Aorta (tissue), 5 donors: ENCODE results near the gene CAPRIN1. TPM values are rescaled to one million over a fixed set of nuclear protein-coding genes. Genes with fewer than 3 reads are reported as not detected.
"Not testable (repeated sequence)": the region's sequence is repeated elsewhere in the genome, so short reads cannot be mapped to it uniquely, and the experiment has no call there.

Source experiments
- ATAC-seq: fragments of 200-7000 bp; cut with Tn5 transposase; one replicate; pipeline ENCODE4 v1.9.1; 2022; ENCODE audit warnings: moderate library complexity; ENCODE audit not compliant: low FRiP score
- DNase-seq, 2 donors: peaks; one replicate each; pipeline ENCODE4 v3.0.0-alpha.2; 2020
- H3K27ac ChIP-seq, 2 donors: one replicate each; pipeline ENCODE4 v1.5.1; 2013; ENCODE audit warnings: low read length in 2 of 2, mild to moderate bottlenecking in 2 of 2, moderate library complexity in 2 of 2, control low read depth in 1 of 2, inconsistent platforms in 1 of 2, low read depth in 1 of 2
- H3K27me3 ChIP-seq, 2 donors: one replicate each; pipeline ENCODE4 v1.6.1; 2013; ENCODE audit warnings: control low read depth in 1 of 2, low read length in 1 of 2, mild to moderate bottlenecking in 1 of 2, moderate library complexity in 1 of 2; ENCODE audit not compliant: insufficient read depth in 2 of 2, control insufficient read depth in 1 of 2
- H3K36me3 ChIP-seq, 2 donors: one replicate each; pipeline ENCODE4 v1.6.1; 2013; ENCODE audit warnings: control low read depth in 1 of 2, low read length in 1 of 2, mild to moderate bottlenecking in 1 of 2; ENCODE audit not compliant: insufficient read depth in 2 of 2, control insufficient read depth in 1 of 2
- H3K4me1 ChIP-seq, 2 donors: one replicate each; pipeline ENCODE4 v1.6.1; 2013; ENCODE audit warnings: low read length in 2 of 2, control low read depth in 1 of 2, mild to moderate bottlenecking in 1 of 2, moderate library complexity in 1 of 2; ENCODE audit not compliant: insufficient read depth in 2 of 2, control insufficient read depth in 1 of 2
- H3K4me3 ChIP-seq, 2 donors: one replicate each; pipeline ENCODE4 v1.5.1; 2013; ENCODE audit warnings: low read length in 2 of 2, control low read depth in 1 of 2, mild to moderate bottlenecking in 1 of 2
- H3K9me3 ChIP-seq: one replicate; pipeline ENCODE4 v1.6.1; 2013; ENCODE audit warnings: mild to moderate bottlenecking, low read length; ENCODE audit not compliant: control insufficient read depth
- WGBS, 2 donors: extraction: QIAGEN DNeasy Blood & Tissue Kit; methylation state at CpG; one replicate each; pipeline ENCODE4 v1.1.7; 2013; 5-methylcytosine and 5-hydroxymethylcytosine counted together
- intact Hi-C, 2 donors: fragments of 100-400 bp; cut with DNase I; formaldehyde crosslinking; loops; one replicate each; pipeline versions ENCODE4 v1.14.2 to v1.15.0; 2022
- polyA plus RNA-seq, 2 donors: library from polyadenylated mRNA; stranded (reverse); fragments of 200-250 nt; gene quantifications; one replicate each; pipeline ENCODE4 v1.2.3, GENCODE V29; 2013
- total RNA-seq, 2 donors: library from RNA; stranded (reverse); fragmentation: NEBNext Ultra II Directional; extraction: Animal tissue kit (Norgen Biotek cat#: 25700); gene quantifications; one replicate each; pipeline ENCODE4 v1.2.1, GENCODE V29; 2021
- donor health status: healthy with polysubstance abuse.
- donor health status: Bipolar disorder and iron deficiency.
- donor health status: DM: no; HTN: no; CAD: no.
- donor health status: DM: no; HTN: no; CAD: no.
- donor health status: DM: yes; HTN: yes; CAD: no.

CAPRIN1 gene
- total and polyA plus RNA-seq, 4 donors, result 58.0 to 147 (median 90.8) TPM

DNA sequence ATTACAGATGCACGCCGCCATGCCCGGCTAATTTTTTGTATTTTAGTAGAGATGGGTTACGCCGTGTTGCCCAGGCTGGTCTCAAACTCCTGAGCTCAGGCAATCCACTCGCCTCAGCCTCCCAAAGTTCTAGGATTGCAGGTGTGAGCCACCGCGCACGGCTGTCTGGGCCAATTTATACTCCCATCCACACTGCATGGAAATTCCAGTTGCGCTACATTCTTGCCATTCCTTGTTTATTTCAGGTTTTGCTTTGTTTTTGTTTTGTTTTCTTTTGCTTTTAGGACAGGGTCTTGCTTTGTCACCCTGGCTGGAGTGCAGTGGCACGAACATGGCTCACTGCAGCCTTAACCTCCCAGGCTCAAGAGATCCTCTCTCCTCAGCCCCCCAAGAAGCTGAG is 11.0 kb upstream of the CAPRIN1 start:
- 95 to 96% methylated on average over 11 of the region's 11 CpGs for WGBS, 2 donors
- ATAC-seq, result no peak
- H3K27me3 ChIP-seq, result no peaks in the 10 kb centered on the region
- H3K36me3 ChIP-seq, result no peaks in the 10 kb centered on the region
- no peaks in the 10 kb centered on the region for H3K9me3 ChIP-seq
- H3K4me3 ChIP-seq, result no peak overlapping the region
- no peak for DNase-seq
- H3K4me1 ChIP-seq, result no peaks in the 10 kb centered on the region
- intact Hi-C loops, result no loop called here
- H3K27ac ChIP-seq, result no peak overlapping the region

DNA sequence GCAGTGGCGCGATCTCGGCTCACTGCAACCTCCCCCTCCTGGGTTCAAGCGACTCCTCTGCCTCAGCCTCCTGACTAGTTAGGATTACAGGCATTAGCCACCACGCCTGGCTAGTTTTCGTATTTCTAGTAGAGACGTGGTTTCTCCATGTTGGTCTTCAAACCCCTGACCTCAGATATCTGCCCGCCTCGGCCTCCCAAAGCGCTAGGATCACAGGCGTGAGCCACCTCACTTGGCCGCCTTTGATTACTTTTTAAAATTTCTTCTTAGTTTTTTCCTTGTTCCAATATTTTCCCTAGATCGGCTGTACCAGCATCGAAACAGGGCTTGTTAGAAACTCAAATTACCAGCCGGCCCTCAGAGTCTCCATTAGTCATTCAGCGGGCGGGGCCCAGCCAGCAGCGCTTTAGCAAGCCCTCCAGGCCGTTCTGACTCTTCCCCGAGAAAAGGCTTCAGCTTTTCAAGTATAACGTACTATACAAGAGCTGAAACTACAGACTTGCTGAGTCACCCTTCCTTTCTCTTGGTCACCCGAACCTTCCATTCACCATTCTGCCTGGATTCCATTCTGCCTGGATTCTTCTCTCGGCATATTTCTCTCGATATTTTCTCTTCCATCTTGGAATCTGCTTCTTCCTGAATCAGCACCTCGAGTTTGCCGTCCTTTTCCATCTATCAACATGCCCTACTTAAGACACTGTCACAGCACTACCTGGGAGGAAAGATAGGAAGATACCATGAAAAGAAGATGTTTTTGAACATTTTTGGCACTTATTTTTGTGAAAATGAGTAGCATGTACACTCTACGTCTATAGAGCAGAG is 6.7 kb upstream of the CAPRIN1 start:
- no peaks in the 10 kb centered on the region for H3K4me1 ChIP-seq
- no peaks in the 10 kb centered on the region for H3K36me3 ChIP-seq
- intact Hi-C loops, result no loop called here
- H3K27ac ChIP-seq, result no peak overlapping the region
- DNase-seq (peak; percentile 66 to 79), ATAC-seq (no peak)
- 69 to 75% methylated on average over 27 of the region's 27 CpGs for WGBS, 2 donors
- no peaks in the 10 kb centered on the region for H3K9me3 ChIP-seq
- no peak overlapping the region for H3K4me3 ChIP-seq
- no peaks in the 10 kb centered on the region for H3K27me3 ChIP-seq

DNA sequence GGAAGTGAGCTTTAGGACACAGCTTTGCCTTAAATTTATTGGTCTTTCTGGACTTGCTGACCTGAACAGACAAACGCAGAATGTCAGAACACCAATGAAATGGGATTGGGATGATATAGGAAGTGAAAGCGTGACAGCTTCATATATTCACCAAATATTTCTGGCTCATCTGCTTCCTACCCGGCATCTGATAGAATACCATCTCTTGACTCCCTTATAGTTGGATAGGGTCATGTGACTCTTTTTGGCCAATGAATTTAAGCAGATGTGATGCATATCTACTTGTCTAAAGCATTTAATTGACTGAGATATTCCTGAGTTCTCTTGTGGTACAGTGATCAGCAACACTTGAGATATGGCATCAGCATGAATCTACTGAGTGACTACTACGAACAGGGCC is 2.5 kb upstream of the CAPRIN1 start:
- no peak for ATAC-seq
- DNase-seq, result no peak
- no peak overlapping the region for H3K27ac ChIP-seq
- no peaks in the 10 kb centered on the region for H3K9me3 ChIP-seq
- no peaks in the 10 kb centered on the region for H3K4me1 ChIP-seq
- 83 to 88% methylated on average over 4 of the region's 4 CpGs for WGBS, 2 donors
- no peaks in the 10 kb centered on the region for H3K36me3 ChIP-seq
- no peak overlapping the region for H3K4me3 ChIP-seq
- H3K27me3 ChIP-seq, result no peaks in the 10 kb centered on the region
- intact Hi-C loops, result no loop called here

DNA sequence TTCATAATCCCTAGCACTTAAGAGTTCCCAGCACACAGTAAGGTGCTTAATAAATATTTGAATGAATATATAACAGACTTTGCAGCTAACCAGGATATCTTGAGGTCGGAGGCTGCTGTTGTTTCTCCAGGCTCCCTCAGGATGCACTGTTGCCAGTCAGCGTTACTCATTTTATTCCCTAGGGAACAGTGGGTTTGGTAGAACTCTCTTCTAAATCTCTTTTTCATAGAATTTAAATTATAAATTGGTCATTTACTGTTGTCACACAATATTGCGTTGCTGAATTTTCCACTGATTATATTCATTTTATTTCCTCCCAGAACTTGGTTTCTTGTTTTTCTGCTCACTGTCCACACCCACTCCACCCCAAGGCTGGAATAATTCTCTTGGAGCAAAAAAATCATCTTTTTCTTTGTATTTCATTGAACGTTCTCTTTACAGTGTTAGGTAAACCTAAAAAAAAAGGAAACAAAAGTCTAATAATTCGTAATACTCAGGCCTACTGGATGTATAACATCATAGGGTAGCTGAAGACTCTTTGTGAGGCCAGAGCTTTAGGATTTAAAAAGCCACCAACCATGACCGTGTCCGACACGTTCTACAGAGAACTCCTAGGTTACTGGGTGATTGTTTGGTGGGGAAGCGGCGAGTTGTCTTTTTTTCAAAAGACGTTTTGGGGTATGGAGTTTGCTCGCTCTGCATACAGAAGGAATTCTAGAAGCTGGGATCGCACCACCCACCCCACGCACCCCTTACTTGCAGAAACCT is 766 bp upstream of the CAPRIN1 start:
- peak; percentile 1 for ATAC-seq
- Histone ChIP-seq H3K4me1 (no peaks in the 10 kb centered on the region), H3K27ac (peak overlapping the region; percentile 32 to 91), H3K36me3 (peaks cover 0 to 2% of the 10 kb centered on the region in 2 donors), H3K9me3 (no peaks in the 10 kb centered on the region), H3K4me3 (peak overlapping the region; percentile 13 to 89), H3K27me3 (no peaks in the 10 kb centered on the region)
- intact Hi-C loops, result loop anchor here (2.0 to 5.0 kb wide), 4 partner anchors 22 to 56 kb away; partner anchors contain the start of gene NAT10 (in 1 of the 2)
- no peak for DNase-seq
- 1 to 2% methylated on average over 14 of the region's 14 CpGs for whole genome bisulfite sequencing, 2 donors

DNA sequence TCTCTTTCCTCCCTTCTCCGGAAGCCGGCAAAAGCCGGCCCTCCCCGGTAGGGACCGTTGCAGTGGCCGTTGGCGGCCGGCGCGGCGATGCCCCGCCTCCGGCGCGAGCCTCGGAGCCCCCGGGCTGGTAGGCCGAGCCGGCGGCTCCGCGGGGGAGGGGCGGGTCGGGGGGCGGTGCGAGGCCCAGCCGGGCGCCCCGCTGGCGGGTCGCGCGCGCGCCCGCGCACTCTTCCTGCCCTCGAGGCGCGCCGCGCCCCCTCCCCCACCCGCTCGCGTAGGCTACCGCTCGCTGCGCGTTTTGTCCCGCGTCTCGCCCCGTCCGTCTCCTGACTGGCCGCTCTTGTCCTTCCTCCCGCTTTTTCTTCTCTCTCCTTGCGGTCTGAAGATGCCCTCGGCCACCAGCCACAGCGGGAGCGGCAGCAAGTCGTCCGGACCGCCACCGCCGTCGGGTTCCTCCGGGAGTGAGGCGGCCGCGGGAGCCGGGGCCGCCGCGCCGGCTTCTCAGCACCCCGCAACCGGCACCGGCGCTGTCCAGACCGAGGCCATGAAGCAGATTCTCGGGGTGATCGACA is 591 bp downstream of the CAPRIN1 start:
- H3K9me3 ChIP-seq, result no peaks in the 10 kb centered on the region
- 0 to 1% methylated on average over 46 to 82 of the region's 82 CpGs for WGBS, 2 donors
- no peaks in the 10 kb centered on the region for H3K27me3 ChIP-seq
- H3K36me3 ChIP-seq, result peaks cover 0 to 2% of the 10 kb centered on the region in 2 donors
- ATAC-seq (peak; percentile 91), DNase-seq (peak; percentile 95 to 98)
- H3K4me1 ChIP-seq, result peaks cover 0 to 4% of the 10 kb centered on the region in 2 donors
- intact Hi-C loops, result loop anchor here in 1 of 2 donors (5.0 kb wide), 1 partner anchor 55 kb away; no protein-coding TSS in a partner anchor
- H3K27ac ChIP-seq, result peak overlapping the region; percentile 15 to 91
- H3K4me3 ChIP-seq, result peak overlapping the region; percentile 89 to 90

DNA sequence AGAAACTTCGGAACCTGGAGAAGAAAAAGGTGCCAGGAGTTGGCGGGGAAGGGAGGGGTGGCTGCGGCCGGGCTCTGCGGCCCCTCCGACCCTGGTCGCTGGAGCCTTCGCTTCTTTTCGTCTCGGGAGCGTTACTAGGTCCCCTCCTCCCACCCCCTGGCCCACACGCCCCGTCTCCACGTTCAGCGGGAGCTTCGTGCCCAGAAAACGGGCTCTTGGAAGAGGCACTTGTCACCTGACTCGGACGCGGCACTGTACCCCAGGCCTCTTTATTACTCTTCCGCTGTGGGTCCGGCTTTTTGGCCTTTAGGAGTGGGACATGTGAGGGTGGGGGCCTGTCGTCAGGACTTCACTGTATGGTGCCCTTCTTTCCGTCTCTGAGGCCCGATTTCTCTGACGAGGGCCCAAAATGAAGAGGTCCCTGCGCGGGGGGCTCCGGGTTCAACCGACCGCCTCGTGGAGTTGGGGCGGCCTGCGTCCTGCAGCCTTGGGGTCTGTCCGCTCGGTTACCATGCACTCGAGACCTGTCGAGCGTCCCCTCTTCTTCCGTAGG is 1.2 kb downstream of the CAPRIN1 start:
- H3K27ac ChIP-seq, result peak overlapping the region in 1 of 2 donors; percentile 15
- peak; percentile 4 for ATAC-seq
- 0 to 1% methylated on average over 40 of the region's 40 CpGs for WGBS, 2 donors

DNA sequence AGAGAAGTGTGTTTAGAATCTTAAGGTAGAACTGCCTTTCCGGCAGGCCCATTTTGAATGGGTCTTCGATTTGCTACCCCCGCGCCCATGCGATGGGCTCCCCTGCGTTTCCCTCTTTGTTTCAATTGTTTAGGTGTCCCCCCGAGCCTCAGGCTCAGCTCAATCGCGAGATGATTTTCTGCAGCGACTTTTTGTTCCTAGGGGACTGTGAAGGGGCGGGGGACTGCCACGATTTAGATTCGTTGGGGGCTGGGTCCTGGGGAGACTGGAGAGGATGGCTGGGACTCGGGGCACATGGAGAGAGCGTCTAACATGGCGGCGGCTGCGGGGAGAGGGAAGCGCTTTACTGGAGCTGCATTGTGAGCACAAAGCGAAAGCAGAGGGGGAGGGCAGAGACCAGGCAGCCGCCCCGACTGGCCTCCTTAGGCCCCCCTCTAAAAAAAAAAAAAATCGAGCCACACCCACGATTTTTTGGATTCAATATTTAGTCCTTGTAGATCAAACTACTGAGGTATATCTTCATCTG is 1.7 kb downstream of the CAPRIN1 start:
- Histone ChIP-seq H3K36me3 (peaks cover 0 to 2% of the 10 kb centered on the region in 2 donors), H3K9me3 (no peaks in the 10 kb centered on the region), H3K27ac (peak overlapping the region in 1 of 2 donors; percentile 15), H3K4me3 (peak overlapping the region; percentile 28 to 89), H3K4me1 (peaks cover 0 to 5% of the 10 kb centered on the region in 2 donors), H3K27me3 (no peaks in the 10 kb centered on the region)
- ATAC-seq (peak; percentile 67), DNase-seq (peak; percentile 86 to 90)
- 0 to 1% methylated on average over 24 of the region's 24 CpGs for WGBS, 2 donors
- intact Hi-C loops, result loop anchor here in 1 of 2 donors (5.0 kb wide), 1 partner anchor 56 kb away; no protein-coding TSS in a partner anchor

More for the DNA sequence above, 1.2 kb downstream of the CAPRIN1 start:
- intact Hi-C loops, result loop anchor here in 1 of 2 donors (5.0 kb wide), 1 partner anchor 55 kb away; no protein-coding TSS in a partner anchor
- Histone ChIP-seq H3K36me3 (peaks cover 0 to 2% of the 10 kb centered on the region in 2 donors), H3K4me3 (peak overlapping the region; percentile 28 to 89), H3K9me3 (no peaks in the 10 kb centered on the region), H3K4me1 (peaks cover 0 to 5% of the 10 kb centered on the region in 2 donors), H3K27me3 (no peaks in the 10 kb centered on the region)
- DNase-seq, result peak; percentile 54 to 79

DNA sequence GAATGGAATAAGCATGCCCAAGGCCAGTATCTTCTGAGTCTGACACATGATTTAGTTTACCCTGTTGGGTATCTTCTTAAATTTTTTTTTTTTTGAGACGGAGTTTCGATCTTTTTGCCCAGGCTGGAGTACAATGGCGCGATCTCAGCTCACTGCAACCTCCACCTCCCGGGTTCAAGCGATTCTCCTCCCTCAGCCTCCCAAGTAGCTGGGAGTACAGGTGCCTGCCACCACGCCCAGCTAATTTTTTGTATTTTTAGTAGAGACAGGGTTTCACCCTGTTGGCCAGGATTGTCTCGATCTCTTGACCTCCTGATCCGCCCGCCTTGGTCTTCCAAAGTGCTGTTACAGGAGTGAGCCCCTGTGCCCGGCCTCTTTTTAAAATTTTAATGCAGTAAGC is 2.8 kb downstream of the CAPRIN1 start:
- not testable (repeated sequence) for DNase-seq, ATAC-seq, H3K27me3 ChIP-seq, H3K4me1 ChIP-seq, H3K4me3 ChIP-seq, H3K36me3 ChIP-seq, H3K27ac ChIP-seq, H3K9me3 ChIP-seq
- 84 to 88% methylated on average over 11 of the region's 11 CpGs for WGBS, 2 donors
- intact Hi-C loops, result loop anchor here in 1 of 2 donors (5.0 kb wide), 1 partner anchor 57 kb away; no protein-coding TSS in a partner anchor
